Measurements from ENCODE around the gene TPCN2.

GRCh38 chr11:69078930-69079605 is 30.3 kb downstream of the TPCN2 start:
- no peak for TF ChIP-seq ZFP3 (CRISPR knock-in tag; IDR thresholded peaks at IDR 0.05)
- no peak for TF ChIP-seq POU6F1 (CRISPR knock-in tag; IDR thresholded peaks at IDR 0.05; ENCODE audit: borderline replicate concordance, low read depth)
